Trophoblast cell (in vitro differentiated cells and primary cell): ENCODE data around the gene DIP2B.

Source experiments
- DNase-seq, 2 donors: peaks; one replicate each; pipeline ENCODE4 v3.0.0-alpha.2; 2016
- H2AFZ ChIP-seq: 2 replicates; pipeline ENCODE4 v1.6.1; 2013; ENCODE audit warnings: low read length, moderate library complexity, mild to moderate bottlenecking; ENCODE audit not compliant: insufficient read depth, poor library complexity
- H2AK5ac ChIP-seq: 2 replicates; pipeline ENCODE4 v1.6.1; 2013; ENCODE audit warnings: mild to moderate bottlenecking, low read length
- H2BK120ac ChIP-seq: 2 replicates; pipeline ENCODE4 v1.6.1; 2013; ENCODE audit warnings: low read length, mild to moderate bottlenecking, moderate library complexity; ENCODE audit not compliant: insufficient read depth, poor library complexity
- H2BK12ac ChIP-seq: 2 replicates; pipeline ENCODE4 v1.6.1; 2013; ENCODE audit warnings: mild to moderate bottlenecking, low read length, moderate library complexity
- H2BK5ac ChIP-seq: 2 replicates; pipeline ENCODE4 v1.6.1; 2013; ENCODE audit warnings: low read length, low read depth, moderate library complexity, mild to moderate bottlenecking; ENCODE audit not compliant: poor library complexity
- H3K14ac ChIP-seq: 2 replicates; pipeline ENCODE4 v1.6.1; 2013; ENCODE audit warnings: mild to moderate bottlenecking, low read length
- H3K18ac ChIP-seq: 2 replicates; pipeline ENCODE4 v1.6.1; 2013; ENCODE audit warnings: mild to moderate bottlenecking, low read length
- H3K23ac ChIP-seq: 2 replicates; pipeline ENCODE4 v1.6.1; 2013; ENCODE audit warnings: low read length
- H3K27ac ChIP-seq: 2 replicates; pipeline ENCODE4 v1.5.1; 2013; ENCODE audit warnings: low read depth, mild to moderate bottlenecking, inconsistent platforms, low read length, moderate library complexity
- H3K27me3 ChIP-seq: 2 replicates; pipeline ENCODE4 v1.6.1; 2013; ENCODE audit warnings: inconsistent platforms, mild to moderate bottlenecking, low read length, moderate library complexity; ENCODE audit not compliant: insufficient read depth
- H3K36me3 ChIP-seq, 2 experiments: 1 replicate in 1 of 2; 2 replicates in 1 of 2; pipeline ENCODE4 v1.6.1; 2013; ENCODE audit warnings: low read length in 2 of 2, mild to moderate bottlenecking in 2 of 2, moderate library complexity in 1 of 2; ENCODE audit not compliant: insufficient read depth in 2 of 2, control insufficient read depth in 1 of 2
- H3K4ac ChIP-seq: 2 replicates; pipeline ENCODE4 v1.6.1; 2013; ENCODE audit warnings: low read depth, mild to moderate bottlenecking, low read length, moderate library complexity
- H3K4me1 ChIP-seq, 2 experiments: 1 replicate in 1 of 2; 2 replicates in 1 of 2; pipeline ENCODE4 v1.6.1; 2013; ENCODE audit warnings: low read length in 2 of 2, mild to moderate bottlenecking in 2 of 2, moderate library complexity in 1 of 2; ENCODE audit not compliant: insufficient read depth in 2 of 2, control insufficient read depth in 1 of 2
- H3K4me2 ChIP-seq: 2 replicates; pipeline ENCODE4 v1.6.1; 2013; ENCODE audit warnings: inconsistent platforms, mild to moderate bottlenecking, low read length, moderate library complexity
- H3K4me3 ChIP-seq: 2 replicates; pipeline ENCODE4 v1.5.1; 2013; ENCODE audit warnings: mild to moderate bottlenecking, low read depth, low read length, inconsistent platforms
- H3K79me1 ChIP-seq: one replicate; pipeline ENCODE4 v1.6.1; 2013; ENCODE audit warnings: low read length
- H3K79me2 ChIP-seq: 2 replicates; pipeline ENCODE4 v1.6.1; 2013; ENCODE audit warnings: low read length, mild to moderate bottlenecking; ENCODE audit not compliant: control insufficient read depth, insufficient read depth, poor library complexity
- H3K9ac ChIP-seq: 2 replicates; pipeline ENCODE4 v1.6.1; 2013; ENCODE audit warnings: mild to moderate bottlenecking, low read length
- H3K9me3 ChIP-seq: 2 replicates; pipeline ENCODE4 v1.6.1; 2013; ENCODE audit warnings: low read depth, mild to moderate bottlenecking, control low read depth, inconsistent platforms, low read length; ENCODE audit not compliant: insufficient read depth
- H4K12ac ChIP-seq: 2 replicates; pipeline ENCODE4 v1.6.1; 2013; ENCODE audit warnings: low read depth, mild to moderate bottlenecking, low read length, moderate library complexity
- H4K8ac ChIP-seq: 2 replicates; pipeline ENCODE4 v1.6.1; 2013; ENCODE audit warnings: low read depth, mild to moderate bottlenecking, low read length, moderate library complexity
- H4K91ac ChIP-seq: one replicate; pipeline ENCODE4 v1.6.1; 2013; ENCODE audit warnings: low read depth, mild to moderate bottlenecking, low read length, moderate library complexity
- WGBS: extraction: QIAGEN DNeasy Blood & Tissue Kit; methylation state at CpG from one replicate; pipeline ENCODE4 v1.1.7; 2013; ENCODE audit warnings: missing lambda C conversion rate; ENCODE audit not compliant: insufficient read length, insufficient coverage; ENCODE audit errors: extremely low coverage; 5-methylcytosine and 5-hydroxymethylcytosine counted together

Gene DIP2B

DNA sequence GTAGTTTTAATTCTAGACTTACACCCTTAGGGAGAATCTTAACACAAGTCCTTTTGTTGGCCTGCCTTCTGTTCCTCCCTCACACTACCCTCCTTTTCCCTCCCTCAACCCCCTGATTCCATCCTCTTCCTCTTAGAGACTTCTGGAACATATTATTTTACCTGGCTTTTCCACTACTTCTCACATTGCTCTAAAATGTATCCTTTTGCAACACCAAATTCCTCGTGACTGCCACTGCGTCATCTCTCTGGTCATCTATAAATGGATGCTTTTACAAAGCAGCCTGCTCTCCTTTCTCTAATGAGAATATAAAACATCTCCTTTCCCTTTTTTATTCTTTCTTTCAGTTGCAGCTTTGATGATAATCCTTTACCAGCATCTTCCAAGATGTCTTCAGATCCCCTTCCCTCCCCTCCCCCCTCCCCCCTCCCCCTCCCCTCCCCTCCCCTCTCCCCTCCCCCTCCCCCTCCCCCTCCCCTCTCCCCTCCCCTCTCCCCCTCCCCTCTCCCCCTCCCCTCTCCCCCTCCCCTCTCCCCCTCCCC lies 93.6 kb downstream of the DIP2B start:
- Histone ChIP-seq H2BK12ac (no peak overlapping the region), H3K27ac (no peak overlapping the region), H2BK120ac (no peak overlapping the region), H3K4me3 (no peak overlapping the region), H2AFZ (no peak overlapping the region), H3K4me1 (peaks cover 0 to 11% of the 10 kb centered on the region in 2 experiments), H3K4me2 (no peak overlapping the region), H3K79me2 (peaks cover 7% of the 10 kb centered on the region), H3K36me3 (no peaks in the 10 kb centered on the region), H3K9me3 (no peaks in the 10 kb centered on the region), H3K18ac (no peak overlapping the region), H3K4ac (no peak overlapping the region), H3K23ac (no peak overlapping the region), H3K27me3 (no peaks in the 10 kb centered on the region), H4K8ac (no peak overlapping the region), H3K79me1 (peaks cover 10% of the 10 kb centered on the region), H3K9ac (no peak overlapping the region), H2AK5ac (no peak overlapping the region), H4K12ac (no peak overlapping the region), H4K91ac (no peak overlapping the region), H2BK5ac (no peak overlapping the region), H3K14ac (no peak overlapping the region)
- peak; percentile 52 to 76 for DNase-seq
- WGBS = no CpG with 5 or more reads among the region's 2 CpGs

DNA sequence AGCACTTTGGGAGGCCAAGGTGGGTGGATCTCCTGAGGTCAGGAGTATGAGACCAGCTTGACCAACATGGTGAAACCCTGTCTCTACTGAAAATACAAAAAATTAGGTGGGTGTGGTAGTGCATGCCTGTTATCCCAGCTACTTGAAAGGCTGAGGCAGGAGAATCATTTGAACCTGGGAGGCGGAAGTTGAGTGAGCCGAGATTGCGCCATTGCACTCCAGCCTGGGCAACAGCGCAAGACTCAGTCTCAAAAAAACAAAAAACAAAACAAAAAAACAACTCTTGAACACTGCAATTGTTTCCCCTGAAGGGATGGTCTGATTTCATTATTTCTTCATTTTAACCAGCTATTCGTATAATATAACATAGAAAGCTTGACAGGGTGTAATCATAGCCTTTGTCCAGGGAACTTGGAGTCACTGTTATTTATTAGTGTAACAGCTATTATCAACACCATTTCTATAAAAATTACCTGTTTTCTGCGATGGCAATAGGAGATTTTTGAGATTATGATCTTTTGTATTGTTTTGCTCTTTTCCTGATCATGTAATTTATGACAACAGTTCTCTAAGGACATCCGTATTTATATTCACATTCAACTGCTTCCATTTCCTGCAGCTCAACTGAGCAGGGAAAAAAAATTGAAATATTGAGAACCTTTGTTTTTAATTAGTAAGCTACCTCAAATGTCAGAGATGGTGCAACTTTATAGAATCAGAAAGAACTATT lies 94.7 kb downstream of the DIP2B start:
- WGBS = no CpG with 5 or more reads among the region's 7 CpGs
- Histone ChIP-seq H2AFZ (no peak overlapping the region), H3K79me2 (peaks cover 4% of the 10 kb centered on the region), H3K4me3 (no peak overlapping the region), H4K91ac (no peak overlapping the region), H3K14ac (no peak overlapping the region), H3K27ac (no peak overlapping the region), H3K36me3 (no peaks in the 10 kb centered on the region), H2BK120ac (no peak overlapping the region), H3K4ac (peak overlapping the region; percentile 99), H2BK12ac (no peak overlapping the region), H3K23ac (no peak overlapping the region), H3K4me2 (no peak overlapping the region), H3K9ac (no peak overlapping the region), H4K8ac (no peak overlapping the region), H3K4me1 (peaks cover 0 to 12% of the 10 kb centered on the region in 2 experiments), H3K9me3 (no peaks in the 10 kb centered on the region), H2AK5ac (no peak overlapping the region), H3K18ac (no peak overlapping the region), H3K27me3 (no peaks in the 10 kb centered on the region), H4K12ac (no peak overlapping the region), H3K79me1 (peaks cover 10% of the 10 kb centered on the region), H2BK5ac (no peak overlapping the region)
- DNase-seq = peak; percentile 42 to 46

DNA sequence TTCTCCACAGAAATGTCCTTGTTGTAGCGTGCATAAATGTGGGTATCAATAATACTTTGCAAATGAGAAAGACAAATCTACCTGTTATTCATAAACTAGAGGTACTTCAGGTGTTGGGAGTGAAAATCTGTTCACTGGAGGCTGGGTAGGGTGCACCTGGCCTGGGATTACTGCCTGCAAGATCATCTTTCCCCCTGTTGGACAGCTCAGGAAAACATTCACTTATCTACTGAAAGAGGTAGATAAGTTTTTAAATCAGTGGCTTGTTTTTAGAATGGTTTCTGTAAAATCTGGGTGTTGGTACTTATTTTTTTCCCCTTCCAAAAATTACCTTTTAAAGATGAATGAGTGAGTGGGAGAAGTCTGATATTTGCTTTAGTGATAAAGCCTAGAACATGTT lies 95.6 kb downstream of the DIP2B start:
- peak overlapping the region; percentile 40 for H2BK5ac ChIP-seq
- H3K27me3 ChIP-seq = no peaks in the 10 kb centered on the region
- H2BK12ac ChIP-seq = no peak overlapping the region
- no peak for DNase-seq
- no peak overlapping the region for H4K91ac ChIP-seq
- no peak overlapping the region for H3K18ac ChIP-seq
- H3K79me2 ChIP-seq = peaks cover 4% of the 10 kb centered on the region
- no peak overlapping the region for H3K4ac ChIP-seq
- no peak overlapping the region for H2AK5ac ChIP-seq
- no peak overlapping the region for H3K4me3 ChIP-seq
- H3K9me3 ChIP-seq = no peaks in the 10 kb centered on the region
- H4K12ac ChIP-seq = no peak overlapping the region
- H3K4me2 ChIP-seq = no peak overlapping the region
- no CpG with 5 or more reads among the region's 1 CpG for WGBS
- H3K36me3 ChIP-seq = peaks cover 0 to 2% of the 10 kb centered on the region in 2 experiments
- peaks cover 10% of the 10 kb centered on the region for H3K79me1 ChIP-seq
- H2BK120ac ChIP-seq = no peak overlapping the region
- H2AFZ ChIP-seq = no peak overlapping the region
- no peak overlapping the region for H3K27ac ChIP-seq
- H4K8ac ChIP-seq = no peak overlapping the region
- peaks cover 0 to 10% of the 10 kb centered on the region in 2 experiments for H3K4me1 ChIP-seq
- no peak overlapping the region for H3K14ac ChIP-seq
- no peak overlapping the region for H3K9ac ChIP-seq
- H3K23ac ChIP-seq = no peak overlapping the region

DNA sequence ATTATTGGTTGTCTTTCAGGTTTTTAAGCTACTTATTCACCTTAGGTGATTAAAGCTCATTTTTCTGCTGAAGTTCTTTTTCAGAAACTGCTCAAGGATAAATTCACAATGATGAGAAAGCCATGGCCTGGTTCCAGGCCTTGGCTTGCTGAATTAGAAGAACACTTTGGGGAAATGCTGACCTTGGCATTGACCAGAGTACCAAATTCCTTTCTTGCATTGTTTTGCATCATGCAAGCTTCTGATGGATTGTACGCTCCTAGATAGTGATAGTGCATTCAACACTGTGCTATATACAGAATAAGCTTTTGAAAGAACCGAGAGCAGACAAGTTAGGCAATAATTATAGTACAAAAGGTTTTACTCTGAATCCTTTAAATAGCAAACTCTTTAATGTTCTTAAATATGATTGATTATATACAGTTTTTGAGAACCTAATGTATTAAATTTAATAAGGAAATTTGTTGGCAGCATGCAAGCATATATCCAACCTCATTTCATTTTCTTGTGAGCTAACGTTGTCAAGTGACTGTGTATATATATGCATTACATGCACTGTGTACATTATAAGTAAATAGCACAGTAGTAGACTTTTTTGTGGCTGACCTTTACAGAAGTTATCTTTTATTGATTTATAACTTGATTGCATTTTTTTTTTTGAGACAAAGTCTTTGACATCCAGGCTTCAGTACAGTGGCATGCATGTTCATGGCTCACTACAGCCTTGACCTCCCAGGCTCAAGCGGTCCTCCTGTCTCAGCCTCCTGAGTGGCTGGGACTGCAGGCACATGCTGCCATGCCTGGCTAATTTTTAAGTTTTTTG lies 99.2 kb downstream of the DIP2B start:
- Histone ChIP-seq H3K9me3 (no peaks in the 10 kb centered on the region), H4K91ac (no peak overlapping the region), H3K4me1 (peaks cover 3 to 4% of the 10 kb centered on the region in 2 experiments), H3K18ac (peak overlapping the region; percentile 35), H3K27ac (no peak overlapping the region), H2BK12ac (no peak overlapping the region), H3K36me3 (peaks cover 0 to 4% of the 10 kb centered on the region in 2 experiments), H3K4ac (peak overlapping the region; percentile 64), H3K14ac (peak overlapping the region; percentile 15), H2AK5ac (no peak overlapping the region), H4K12ac (no peak overlapping the region), H4K8ac (no peak overlapping the region), H2AFZ (no peak overlapping the region), H3K23ac (no peak overlapping the region), H3K4me3 (no peak overlapping the region), H3K4me2 (no peak overlapping the region), H3K79me1 (peaks cover 14% of the 10 kb centered on the region), H2BK120ac (no peak overlapping the region), H3K9ac (no peak overlapping the region), H3K79me2 (peaks cover 5% of the 10 kb centered on the region), H3K27me3 (no peaks in the 10 kb centered on the region), H2BK5ac (no peak overlapping the region)
- no peak for DNase-seq
- whole genome bisulfite sequencing = no CpG with 5 or more reads among the region's 4 CpGs
